ENCODE results near the gene PCYT1A. TPM values are rescaled to one million over a fixed set of nuclear protein-coding genes. Genes with fewer than 3 reads are reported as not detected.

Gene PCYT1A
- total RNA-seq, 1 experiment from 2014 or later, result 52.2 TPM

- ChIA-PET POLR2A (no interaction called here), CTCF (interaction anchor here (0.6 kb wide), 1 partner anchor 207 kb away, joined by 3 read pairs; the partner anchor contains the start of gene UBXN7)
- TF ChIP-seq, protein P1, sequence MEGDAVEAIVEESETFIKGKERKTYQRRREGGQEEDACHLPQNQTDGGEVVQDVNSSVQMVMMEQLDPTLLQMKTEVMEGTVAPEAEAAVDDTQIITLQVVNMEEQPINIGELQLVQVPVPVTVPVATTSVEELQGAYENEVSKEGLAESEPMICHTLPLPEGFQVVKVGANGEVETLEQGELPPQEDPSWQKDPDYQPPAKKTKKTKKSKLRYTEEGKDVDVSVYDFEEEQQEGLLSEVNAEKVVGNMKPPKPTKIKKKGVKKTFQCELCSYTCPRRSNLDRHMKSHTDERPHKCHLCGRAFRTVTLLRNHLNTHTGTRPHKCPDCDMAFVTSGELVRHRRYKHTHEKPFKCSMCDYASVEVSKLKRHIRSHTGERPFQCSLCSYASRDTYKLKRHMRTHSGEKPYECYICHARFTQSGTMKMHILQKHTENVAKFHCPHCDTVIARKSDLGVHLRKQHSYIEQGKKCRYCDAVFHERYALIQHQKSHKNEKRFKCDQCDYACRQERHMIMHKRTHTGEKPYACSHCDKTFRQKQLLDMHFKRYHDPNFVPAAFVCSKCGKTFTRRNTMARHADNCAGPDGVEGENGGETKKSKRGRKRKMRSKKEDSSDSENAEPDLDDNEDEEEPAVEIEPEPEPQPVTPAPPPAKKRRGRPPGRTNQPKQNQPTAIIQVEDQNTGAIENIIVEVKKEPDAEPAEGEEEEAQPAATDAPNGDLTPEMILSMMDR (IDR thresholded peaks at IDR 0.05; ENCODE audit: insufficient read depth in 1 of 2, low read depth in 1 of 2, low read length in 1 of 2, severe bottlenecking in 1 of 2, unreplicated experiment in 1 of 2), result no peak
- no TSS peak for BruUV-seq (replicated peaks)
- Histone ChIP-seq H3K36me3 (ENCODE audit: control insufficient read depth, insufficient read depth, low read length) (no peaks in the 10 kb centered on the region), H3K9me3 (no peaks in the 10 kb centered on the region), H3K4me3 (ENCODE audit: low read depth, low read length) (no peak overlapping the region), H3K4me1 (no peaks in the 10 kb centered on the region), H3K27me3 (replicated peaks; ENCODE audit: control insufficient read depth, insufficient read depth, low read length) (no peaks in the 10 kb centered on the region)
- Mint-ChIP-seq H3K9me3 (ENCODE audit: unreplicated experiment) (no peaks in the 10 kb centered on the region), H3K4me3 (ENCODE audit: unreplicated experiment) (no peak overlapping the region), H3K27ac (ENCODE audit: unreplicated experiment) (no peak overlapping the region), H3K4me1 (ENCODE audit: low read depth, unreplicated experiment) (no peaks in the 10 kb centered on the region), H3K27me3 (ENCODE audit: insufficient read depth, unreplicated experiment) (no peaks in the 10 kb centered on the region), H3K36me3 (ENCODE audit: insufficient read depth, unreplicated experiment) (peaks cover 14% of the 10 kb centered on the region)
- no peak for DNase-seq
- intact Hi-C loops (cut with micrococcal nuclease; ENCODE audit: unreplicated experiment), result no loop called here
These were observed 62.4 kb downstream of the PCYT1A start for GRCh38 chr3:196225086-196225485.

GRCh38 chr3:196222876-196223595 is 64.5 kb downstream of the PCYT1A start:
- Mint-ChIP-seq H3K4me1 (ENCODE audit: low read depth, unreplicated experiment) (no peaks in the 10 kb centered on the region), H3K36me3 (ENCODE audit: insufficient read depth, unreplicated experiment) (peaks cover 7% of the 10 kb centered on the region), H3K27ac (ENCODE audit: unreplicated experiment) (no peak overlapping the region), H3K4me3 (ENCODE audit: unreplicated experiment) (no peak overlapping the region), H3K9me3 (ENCODE audit: unreplicated experiment) (no peaks in the 10 kb centered on the region), H3K27me3 (ENCODE audit: insufficient read depth, unreplicated experiment) (no peaks in the 10 kb centered on the region)
- H3K4me1 ChIP-seq, result no peaks in the 10 kb centered on the region
- no peak for DNase-seq
- intact Hi-C loops (cut with micrococcal nuclease; ENCODE audit: unreplicated experiment), result no loop called here
- no peaks in the 10 kb centered on the region; the same call in 1 of the 2 replicates for H3K36me3 ChIP-seq (ENCODE audit: control insufficient read depth, insufficient read depth, low read length)
- no peaks in the 10 kb centered on the region for H3K9me3 ChIP-seq
- H3K4me3 ChIP-seq (ENCODE audit: low read depth, low read length), result no peak overlapping the region
- TF ChIP-seq, protein P1 (IDR thresholded peaks at IDR 0.05; ENCODE audit: insufficient read depth in 1 of 2, low read depth in 1 of 2, low read length in 1 of 2, severe bottlenecking in 1 of 2, unreplicated experiment in 1 of 2), result no peak
- no peaks in the 10 kb centered on the region for H3K27me3 ChIP-seq (replicated peaks; ENCODE audit: control insufficient read depth, insufficient read depth, low read length)
- BruUV-seq (replicated peaks), result no TSS peak
- POLR2A ChIA-PET, result no interaction called here
- CTCF ChIA-PET, result no interaction called here

DNA sequence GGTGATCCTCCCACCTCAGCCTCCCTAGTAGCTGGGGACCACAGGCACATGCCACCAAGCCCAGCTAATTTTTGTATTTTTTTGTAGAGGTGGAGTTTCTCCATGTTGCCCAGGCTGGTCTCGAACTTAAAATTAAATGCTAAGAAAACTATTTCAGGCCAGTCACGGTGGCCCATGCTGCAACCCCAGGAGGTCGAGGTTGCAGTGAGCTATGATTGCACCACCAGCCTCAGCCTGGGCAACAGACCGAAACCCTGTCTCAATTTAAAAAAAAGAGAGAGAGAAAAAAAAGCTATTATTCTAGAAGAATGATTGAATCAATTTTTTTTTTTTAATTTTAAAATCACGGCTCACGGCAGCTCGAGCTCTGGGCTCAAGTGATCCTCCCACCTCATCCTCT is 66.5 kb downstream of the PCYT1A start:
- no peaks in the 10 kb centered on the region for H3K4me1 Mint-ChIP-seq (ENCODE audit: low read depth, unreplicated experiment)
- H3K27me3 ChIP-seq (replicated peaks; ENCODE audit: control insufficient read depth, insufficient read depth, low read length), result no peaks in the 10 kb centered on the region
- H3K4me3 ChIP-seq (ENCODE audit: low read depth, low read length), result no peak overlapping the region
- ChIA-PET POLR2A (no interaction called here), CTCF (no interaction called here)
- H3K36me3 Mint-ChIP-seq (ENCODE audit: insufficient read depth, unreplicated experiment), result no peaks in the 10 kb centered on the region
- TF ChIP-seq, protein P1 (IDR thresholded peaks at IDR 0.05; ENCODE audit: insufficient read depth in 1 of 2, low read depth in 1 of 2, low read length in 1 of 2, severe bottlenecking in 1 of 2, unreplicated experiment in 1 of 2), result no peak
- H3K27me3 Mint-ChIP-seq (ENCODE audit: insufficient read depth, unreplicated experiment), result no peaks in the 10 kb centered on the region
- H3K27ac Mint-ChIP-seq (ENCODE audit: unreplicated experiment), result no peak overlapping the region
- no peak for DNase-seq
- intact Hi-C loops (cut with micrococcal nuclease; ENCODE audit: unreplicated experiment), result no loop called here
- BruUV-seq (replicated peaks), result no TSS peak
- H3K9me3 ChIP-seq, result no peaks in the 10 kb centered on the region
- no peak overlapping the region for H3K4me3 Mint-ChIP-seq (ENCODE audit: unreplicated experiment)
- H3K9me3 Mint-ChIP-seq (ENCODE audit: unreplicated experiment), result no peaks in the 10 kb centered on the region
- H3K36me3 ChIP-seq (ENCODE audit: control insufficient read depth, insufficient read depth, low read length), result no peaks in the 10 kb centered on the region; the same call in 1 of the 2 replicates
- no peaks in the 10 kb centered on the region for H3K4me1 ChIP-seq

Data from Caco-2 (cell line).